Hepatocyte (in vitro differentiated cells): ENCODE measurements around the gene TMEM203. TPM values are rescaled to one million over a fixed set of nuclear protein-coding genes. Genes with fewer than 3 reads are reported as not detected.

Experiments
- DNase-seq: peaks from one replicate; pipeline ENCODE4 v3.0.0-alpha.2; 2016; ENCODE audit warnings: low spot score
- H2AFZ ChIP-seq: fragments of 200-600 bp; sonication (generic); 2 replicates; pipeline ENCODE4 v1.6.0; 2016; ENCODE audit warnings: antibody characterized with exemption, mild to moderate bottlenecking
- H3K27ac ChIP-seq: fragments of 200-600 bp; sonication (generic); 2 replicates; pipeline ENCODE4 v1.5.1; 2016; ENCODE audit warnings: mild to moderate bottlenecking
- H3K27me3 ChIP-seq: fragments of 200-600 bp; sonication (generic); 2 replicates; pipeline ENCODE4 v1.6.1; 2016
- H3K36me3 ChIP-seq: fragments of 200-600 bp; sonication (generic); replicated peaks from 2 replicates; pipeline ENCODE4 v1.5.1; 2016; ENCODE audit warnings: low read depth; ENCODE audit not compliant: insufficient read depth
- H3K4me1 ChIP-seq: fragments of 200-600 bp; sonication (generic); 2 replicates; pipeline ENCODE4 v1.5.1; 2016; ENCODE audit warnings: mild to moderate bottlenecking, moderate library complexity; ENCODE audit not compliant: insufficient read depth
- H3K4me2 ChIP-seq: fragments of 200-600 bp; sonication (generic); 2 replicates; pipeline ENCODE4 v1.6.0; 2016
- H3K4me3 ChIP-seq: fragments of 200-600 bp; sonication (generic); 2 replicates; pipeline ENCODE4 v1.5.1; 2016; ENCODE audit warnings: mild to moderate bottlenecking
- H3K79me2 ChIP-seq: fragments of 200-600 bp; sonication (generic); 2 replicates; pipeline ENCODE4 v1.6.0; 2017; ENCODE audit warnings: mild to moderate bottlenecking
- H3K9me2 ChIP-seq: fragments of 200-600 bp; sonication (generic); replicated peaks from 2 replicates; pipeline ENCODE4 v1.6.0; 2017; ENCODE audit warnings: mild to moderate bottlenecking; ENCODE audit not compliant: insufficient read depth
- H3K9me3 ChIP-seq: fragments of 200-600 bp; sonication (generic); 2 replicates; pipeline ENCODE4 v1.5.1; 2016; ENCODE audit warnings: low read depth, mild to moderate bottlenecking
- H4K20me1 ChIP-seq: fragments of 200-600 bp; sonication (generic); 2 replicates; pipeline ENCODE4 v1.6.0; 2016; ENCODE audit warnings: mild to moderate bottlenecking; ENCODE audit not compliant: insufficient read depth, poor library complexity, severe bottlenecking
- EZH2 ChIP-seq: fragments of 200-600 bp; sonication (generic); IDR thresholded peaks from 2 replicates; pipeline ENCODE4 v1.6.1; 2016; ENCODE audit warnings: antibody characterized with exemption, mild to moderate bottlenecking, borderline replicate concordance
- EZH2phosphoT487 ChIP-seq: fragments of 200-600 bp; sonication (generic); IDR thresholded peaks from one replicate; pipeline ENCODE4 v1.6.1; 2018; ENCODE audit warnings: antibody characterized with exemption, mild to moderate bottlenecking, low read depth, moderate library complexity; ENCODE audit not compliant: unreplicated experiment, severe bottlenecking
- WGBS: methylation state at CpG from one replicate; pipeline ENCODE4 v1.1.6; 2016; ENCODE audit warnings: low lambda C conversion rate; ENCODE audit errors: missing lambda C conversion rate; 5-methylcytosine and 5-hydroxymethylcytosine counted together
- polyA plus RNA-seq: library from polyadenylated mRNA; unstranded; fragments of >200 nt; fragmentation: Nextera tagmentation; extraction: Ambion mirVana; gene quantifications from 2 replicates; pipeline ENCODE4 v1.2.1, GENCODE V29; 2016
- total RNA-seq: library from RNA; depleted of rRNA; stranded (reverse); fragments of >200 nt; gene quantifications from 2 replicates; pipeline ENCODE4 v1.2.3, GENCODE V29; 2014
- TF ChIP-seq, protein P1 (sequence below): fragments of 200-600 bp; sonication (generic); IDR thresholded peaks from 2 replicates; pipeline ENCODE4 v1.5.1; 2016; ENCODE audit warnings: antibody characterized with exemption, mild to moderate bottlenecking; ENCODE audit not compliant: poor library complexity

Gene TMEM203
- total and polyA plus RNA-seq, 2 experiments from 2014 or later, result 37.6 to 60.7 TPM

DNA sequence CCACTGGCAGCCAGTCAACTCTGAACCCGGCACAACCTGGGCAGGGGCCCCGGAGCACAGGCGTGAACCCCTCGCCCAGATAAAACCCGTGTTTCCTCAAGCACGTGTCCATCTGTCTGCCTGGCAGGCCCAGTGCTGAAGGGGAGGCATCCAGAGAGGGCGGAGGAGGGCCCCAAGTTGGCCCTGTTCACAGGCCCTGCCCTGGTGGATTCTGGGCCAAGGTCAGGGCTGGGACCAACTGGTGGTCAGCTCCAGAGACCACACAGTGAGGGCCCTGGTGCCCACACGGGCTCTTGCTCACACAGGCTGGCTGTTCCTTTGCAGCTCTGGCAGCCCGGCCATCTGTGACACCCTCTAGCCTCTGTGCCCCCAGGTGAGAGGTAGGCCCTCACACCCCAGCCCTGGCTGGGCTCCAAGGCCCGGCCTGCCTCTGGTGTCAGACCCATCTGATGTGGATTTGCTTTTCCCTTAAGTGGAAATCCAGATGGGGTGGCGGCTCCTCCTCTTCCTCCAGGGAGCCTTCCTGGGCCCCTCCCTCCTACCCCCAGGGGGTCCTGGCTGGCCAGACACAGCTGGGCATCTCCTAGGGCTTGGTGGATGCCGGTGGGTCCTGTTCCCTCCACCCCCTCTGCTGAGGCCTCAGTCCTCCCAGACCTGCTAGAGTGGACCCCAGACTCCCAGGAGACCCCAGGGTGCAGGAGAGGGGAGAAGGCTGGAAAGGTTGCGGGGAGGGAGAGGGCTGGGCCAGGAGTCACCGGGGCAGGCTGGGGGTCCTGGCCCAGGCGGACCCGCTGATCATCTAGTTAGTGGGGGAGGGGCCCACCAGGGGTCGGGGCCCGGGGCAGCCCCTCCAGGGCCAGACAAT lies 45.1 kb upstream of the TMEM203 start:
- no peak overlapping the region for H3K4me3 ChIP-seq
- H3K4me2 ChIP-seq, result no peak overlapping the region
- DNase-seq, result no peak
- no peaks in the 10 kb centered on the region for H3K9me2 ChIP-seq
- no peaks in the 10 kb centered on the region for H4K20me1 ChIP-seq
- H2AFZ ChIP-seq, result no peak overlapping the region
- H3K9me3 ChIP-seq, result no peaks in the 10 kb centered on the region
- H3K4me1 ChIP-seq, result peaks cover 8% of the 10 kb centered on the region
- H3K79me2 ChIP-seq, result peaks cover 2% of the 10 kb centered on the region
- TF ChIP-seq, protein P1, sequence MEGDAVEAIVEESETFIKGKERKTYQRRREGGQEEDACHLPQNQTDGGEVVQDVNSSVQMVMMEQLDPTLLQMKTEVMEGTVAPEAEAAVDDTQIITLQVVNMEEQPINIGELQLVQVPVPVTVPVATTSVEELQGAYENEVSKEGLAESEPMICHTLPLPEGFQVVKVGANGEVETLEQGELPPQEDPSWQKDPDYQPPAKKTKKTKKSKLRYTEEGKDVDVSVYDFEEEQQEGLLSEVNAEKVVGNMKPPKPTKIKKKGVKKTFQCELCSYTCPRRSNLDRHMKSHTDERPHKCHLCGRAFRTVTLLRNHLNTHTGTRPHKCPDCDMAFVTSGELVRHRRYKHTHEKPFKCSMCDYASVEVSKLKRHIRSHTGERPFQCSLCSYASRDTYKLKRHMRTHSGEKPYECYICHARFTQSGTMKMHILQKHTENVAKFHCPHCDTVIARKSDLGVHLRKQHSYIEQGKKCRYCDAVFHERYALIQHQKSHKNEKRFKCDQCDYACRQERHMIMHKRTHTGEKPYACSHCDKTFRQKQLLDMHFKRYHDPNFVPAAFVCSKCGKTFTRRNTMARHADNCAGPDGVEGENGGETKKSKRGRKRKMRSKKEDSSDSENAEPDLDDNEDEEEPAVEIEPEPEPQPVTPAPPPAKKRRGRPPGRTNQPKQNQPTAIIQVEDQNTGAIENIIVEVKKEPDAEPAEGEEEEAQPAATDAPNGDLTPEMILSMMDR, result no peak
- no peak for TF ChIP-seq EZH2
- TF ChIP-seq EZH2phosphoT487, result no peak
- no peaks in the 10 kb centered on the region for H3K27me3 ChIP-seq
- 80% methylated on average over 14 of the region's 18 CpGs for WGBS
- H3K36me3 ChIP-seq, result no peaks in the 10 kb centered on the region
- H3K27ac ChIP-seq, result no peak overlapping the region

DNA sequence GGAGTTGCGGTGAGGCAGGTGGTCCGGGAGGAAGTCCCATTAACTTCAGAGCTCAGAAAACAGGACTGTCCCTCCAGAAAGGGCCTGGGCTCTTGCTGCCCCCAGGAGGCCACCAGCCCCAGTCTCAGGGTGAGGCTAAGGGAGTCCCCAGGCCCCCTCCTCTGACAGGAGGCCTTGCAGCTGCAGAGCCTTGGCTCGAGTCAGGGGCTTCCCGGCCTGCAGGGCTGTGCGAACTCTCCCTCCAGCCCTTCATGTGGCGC lies 42.4 kb upstream of the TMEM203 start:
- no peak for DNase-seq

GRCh38 chr9:137247135-137247915 lies 41.9 kb upstream of the TMEM203 start:
- Histone ChIP-seq H3K36me3 (no peaks in the 10 kb centered on the region), H3K79me2 (peaks cover 21% of the 10 kb centered on the region), H3K4me3 (no peak overlapping the region), H3K9me2 (no peaks in the 10 kb centered on the region), H3K4me2 (no peak overlapping the region), H3K4me1 (peaks cover 7% of the 10 kb centered on the region), H3K27me3 (no peaks in the 10 kb centered on the region), H3K27ac (no peak overlapping the region), H2AFZ (no peak overlapping the region), H3K9me3 (no peaks in the 10 kb centered on the region), H4K20me1 (peaks cover 16% of the 10 kb centered on the region)
- TF ChIP-seq, protein P1, result no peak
- TF ChIP-seq EZH2phosphoT487 (no peak), EZH2 (no peak)
- 75% methylated on average over 20 of the region's 20 CpGs for WGBS
- DNase-seq, result no peak

More for the DNA sequence above, 42.4 kb upstream of the TMEM203 start:
- no peak overlapping the region for H3K4me2 ChIP-seq
- no peaks in the 10 kb centered on the region for H3K9me2 ChIP-seq
- H3K36me3 ChIP-seq, result no peaks in the 10 kb centered on the region
- peaks cover 11% of the 10 kb centered on the region for H4K20me1 ChIP-seq
- H3K4me3 ChIP-seq, result no peak overlapping the region
- no peak overlapping the region for H2AFZ ChIP-seq
- 92% methylated on average over 6 of the region's 6 CpGs for WGBS
- H3K79me2 ChIP-seq, result peaks cover 15% of the 10 kb centered on the region
- H3K27ac ChIP-seq, result no peak overlapping the region
- TF ChIP-seq EZH2phosphoT487, result no peak
- TF ChIP-seq EZH2, result no peak
- TF ChIP-seq, protein P1, result no peak
- H3K4me1 ChIP-seq, result peaks cover 2% of the 10 kb centered on the region
- H3K27me3 ChIP-seq, result no peaks in the 10 kb centered on the region
- no peaks in the 10 kb centered on the region for H3K9me3 ChIP-seq
